Measurements from ENCODE around the gene HOXA3. TPM values are rescaled to one million over a fixed set of nuclear protein-coding genes. Genes with fewer than 3 reads are reported as not detected.
A peak's percentile ranks its signal among the peaks of the same experiment; 100 is the strongest.

The HOXA3 gene
- total RNA-seq, 1 donor from 2014 or later, result not detected

GRCh38 chr7:27119412-27119911 lies 32.9 kb downstream of the HOXA3 start:
- TF ChIP-seq EZH2 (IDR thresholded peaks at IDR 0.05) (peak; percentile 6), CTCF (IDR thresholded peaks at IDR 0.05) (no peak)
- Histone ChIP-seq H3K4me2 (no peak overlapping the region), H3K9ac (no peak overlapping the region), H3K4me1 (no peaks in the 10 kb centered on the region), H4K20me1 (ENCODE audit: low read depth) (peaks cover 93% of the 10 kb centered on the region), H3K4me3 (no peak overlapping the region), H3K79me2 (ENCODE audit: low read depth) (no peaks in the 10 kb centered on the region), H3K36me3 (no peaks in the 10 kb centered on the region), H3K27me3 (peaks cover 100% of the 10 kb centered on the region), H3F3A (ENCODE audit: low read depth) (no peaks in the 10 kb centered on the region), H3K9me3 (ENCODE audit: low read depth) (no peaks in the 10 kb centered on the region), H3K27ac (no peak overlapping the region), H2AFZ (replicated peaks) (no peak overlapping the region)
- Mint-ChIP-seq H3K27me3 (ENCODE audit: insufficient read depth, low read depth) (peaks cover 97% of the 10 kb centered on the region), H3K27ac (no peak overlapping the region), H3K4me3 (no peak overlapping the region), H3K36me3 (no peaks in the 10 kb centered on the region), H3K9me3 (peaks cover 5% of the 10 kb centered on the region), H3K4me1 (no peaks in the 10 kb centered on the region)
- DNase-seq (ENCODE audit: low spot score), result no peak

- H3K4me1 Mint-ChIP-seq, result no peaks in the 10 kb centered on the region
- Histone ChIP-seq H3K4me3 (no peak overlapping the region), H3K36me3 (no peaks in the 10 kb centered on the region), H3K79me2 (ENCODE audit: low read depth) (no peaks in the 10 kb centered on the region), H3K4me2 (no peak overlapping the region), H2AFZ (replicated peaks) (no peak overlapping the region), H3K9me3 (ENCODE audit: low read depth) (no peaks in the 10 kb centered on the region), H3K9ac (no peak overlapping the region), H3K27ac (no peak overlapping the region), H3F3A (ENCODE audit: low read depth) (no peaks in the 10 kb centered on the region), H3K4me1 (no peaks in the 10 kb centered on the region), H3K27me3 (peaks cover 100% of the 10 kb centered on the region), H4K20me1 (ENCODE audit: low read depth) (peaks cover 93% of the 10 kb centered on the region)
- H3K27me3 Mint-ChIP-seq (ENCODE audit: insufficient read depth, low read depth), result peaks cover 93% of the 10 kb centered on the region
- no peak for DNase-seq (ENCODE audit: low spot score)
- peaks cover 3% of the 10 kb centered on the region for H3K9me3 Mint-ChIP-seq
- TF ChIP-seq CTCF (IDR thresholded peaks at IDR 0.05) (no peak), EZH2phosphoT487 (IDR thresholded peaks at IDR 0.05) (peak; percentile 19), EZH2 (IDR thresholded peaks at IDR 0.05) (peak; percentile 14)
- no peak overlapping the region for H3K27ac Mint-ChIP-seq
- no peaks in the 10 kb centered on the region for H3K36me3 Mint-ChIP-seq
- H3K4me3 Mint-ChIP-seq, result no peak overlapping the region
Observed at GRCh38 chr7:27118580-27118979, 33.8 kb downstream of the HOXA3 start.

GRCh38 chr7:27117887-27118491 lies 34.4 kb downstream of the HOXA3 start:
- H3K4me2 ChIP-seq, result no peak overlapping the region
- H3K4me1 Mint-ChIP-seq, result no peaks in the 10 kb centered on the region
- peaks cover 3% of the 10 kb centered on the region for H3K9me3 Mint-ChIP-seq
- no peak overlapping the region for H3K9ac ChIP-seq
- peaks cover 93% of the 10 kb centered on the region for H4K20me1 ChIP-seq (ENCODE audit: low read depth)
- H3K27me3 Mint-ChIP-seq (ENCODE audit: insufficient read depth, low read depth), result peaks cover 91% of the 10 kb centered on the region
- no peaks in the 10 kb centered on the region for H3K4me1 ChIP-seq
- peaks cover 5% of the 10 kb centered on the region for H3F3A ChIP-seq (ENCODE audit: low read depth)
- no peak overlapping the region for H3K27ac Mint-ChIP-seq
- H3K27me3 ChIP-seq, result peaks cover 100% of the 10 kb centered on the region
- no peaks in the 10 kb centered on the region for H3K79me2 ChIP-seq (ENCODE audit: low read depth)
- no peaks in the 10 kb centered on the region for H3K36me3 ChIP-seq
- no peaks in the 10 kb centered on the region for H3K36me3 Mint-ChIP-seq
- H3K27ac ChIP-seq, result no peak overlapping the region
- DNase-seq (ENCODE audit: low spot score), result no peak
- TF ChIP-seq EZH2 (IDR thresholded peaks at IDR 0.05) (peak; percentile 91), CTCF (IDR thresholded peaks at IDR 0.05) (no peak), EZH2phosphoT487 (IDR thresholded peaks at IDR 0.05) (peak; percentile 35)
- no peak overlapping the region for H3K4me3 Mint-ChIP-seq
- H3K4me3 ChIP-seq, result no peak overlapping the region
- no peak overlapping the region for H2AFZ ChIP-seq (replicated peaks)
- H3K9me3 ChIP-seq (ENCODE audit: low read depth), result no peaks in the 10 kb centered on the region

All from neural progenitor cell (in vitro differentiated cells).